ENCODE measurements around the gene GMDS.

Gene GMDS

GRCh38 chr6:1738558-1739081 lies 506.8 kb downstream of the GMDS start:
- DNase-seq (ENCODE audit: low read depth), result no peak

GRCh38 chr6:1737463-1738311 lies 507.7 kb downstream of the GMDS start:
- no peak for DNase-seq (ENCODE audit: low read depth)

GRCh38 chr6:1736346-1737105 lies 508.9 kb downstream of the GMDS start:
- no peak for DNase-seq (ENCODE audit: low read depth)

DNA sequence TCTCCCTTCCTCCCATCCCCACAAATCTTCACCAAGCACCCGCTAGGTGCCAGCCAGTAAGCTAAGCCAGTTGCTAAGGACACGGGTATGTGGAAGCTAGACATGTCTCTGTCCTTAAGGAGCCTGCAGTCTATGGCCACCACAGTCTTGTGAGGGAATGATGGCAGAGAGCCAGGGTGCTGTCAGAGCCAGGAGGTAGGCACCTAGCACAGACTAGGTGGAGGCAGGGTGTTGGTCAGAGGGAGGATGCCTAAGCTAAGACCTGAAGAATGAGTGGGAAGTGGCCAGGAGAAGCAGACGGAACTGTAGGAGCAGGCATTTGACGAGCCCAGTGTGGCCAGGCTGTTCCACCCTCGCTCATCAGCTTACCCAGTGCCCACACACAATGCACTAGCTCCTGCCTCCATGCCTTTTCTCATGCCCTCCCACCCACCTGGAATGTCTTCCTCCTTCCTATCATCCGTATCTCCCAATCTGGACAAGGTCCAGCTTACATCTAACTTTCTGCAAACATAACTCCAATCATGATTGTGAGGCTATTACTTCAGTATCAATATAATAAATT lies 510.1 kb downstream of the GMDS start:
- no peak for DNase-seq (ENCODE audit: low read depth)

- no peak for DNase-seq (ENCODE audit: low read depth)
Observed at GRCh38 chr6:1730882-1731281, 514.5 kb downstream of the GMDS start.

- no peak for DNase-seq (ENCODE audit: low read depth)
Observed at GRCh38 chr6:1729750-1730140, 515.7 kb downstream of the GMDS start.

DNA sequence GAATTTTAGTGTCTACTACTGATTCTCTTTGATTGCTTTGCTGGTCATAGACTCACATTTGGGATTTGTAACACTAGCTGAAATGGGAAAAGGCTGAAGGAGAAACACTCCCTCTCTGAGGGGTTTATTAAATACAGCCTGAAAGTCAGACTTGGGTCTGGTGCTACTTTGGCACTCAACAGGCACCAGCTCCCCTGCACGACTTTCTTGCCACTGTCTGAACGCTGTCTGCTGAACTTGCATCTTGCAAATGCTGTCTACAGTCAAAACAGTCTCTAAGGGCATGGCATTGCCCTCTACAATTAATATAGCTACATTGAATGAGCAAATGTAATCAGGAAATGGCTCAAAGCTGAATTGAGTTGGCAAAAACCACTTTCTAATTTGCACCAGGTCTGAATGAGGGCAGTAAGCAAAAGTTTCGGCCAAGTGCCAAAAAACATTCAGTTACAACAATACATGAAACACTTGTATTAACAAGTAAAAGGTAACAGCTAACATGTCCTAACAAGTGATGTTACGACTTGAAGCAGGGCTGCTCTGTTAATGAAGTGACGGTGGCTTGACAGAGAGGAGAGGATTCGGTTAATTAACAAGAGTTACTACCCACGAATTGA lies 516.2 kb downstream of the GMDS start:
- no peak for DNase-seq (ENCODE audit: low read depth)

GRCh38 chr6:1726341-1726768 lies 519.0 kb downstream of the GMDS start:
- DNase-seq (ENCODE audit: low read depth), result no peak

DNA sequence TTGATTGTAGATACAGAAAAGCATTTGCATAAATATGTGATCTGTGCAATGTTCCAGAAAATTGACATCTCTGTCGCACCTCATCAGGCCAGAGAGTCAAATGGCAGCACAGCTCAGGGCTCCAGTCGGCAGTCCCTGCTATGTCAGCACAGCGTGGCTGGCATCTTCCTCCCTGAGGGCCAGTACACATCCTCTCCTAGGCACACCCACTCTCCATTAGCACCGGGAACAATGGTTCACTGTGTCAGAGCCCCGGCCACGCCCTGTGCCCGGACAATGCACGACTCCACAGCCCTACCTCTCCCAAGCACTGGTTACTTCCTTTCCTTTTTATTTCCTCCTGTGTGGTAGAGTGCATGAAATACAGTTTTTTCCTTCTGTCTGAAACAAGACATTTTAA lies 520.8 kb downstream of the GMDS start:
- DNase-seq (ENCODE audit: low read depth), result no peak

DNA sequence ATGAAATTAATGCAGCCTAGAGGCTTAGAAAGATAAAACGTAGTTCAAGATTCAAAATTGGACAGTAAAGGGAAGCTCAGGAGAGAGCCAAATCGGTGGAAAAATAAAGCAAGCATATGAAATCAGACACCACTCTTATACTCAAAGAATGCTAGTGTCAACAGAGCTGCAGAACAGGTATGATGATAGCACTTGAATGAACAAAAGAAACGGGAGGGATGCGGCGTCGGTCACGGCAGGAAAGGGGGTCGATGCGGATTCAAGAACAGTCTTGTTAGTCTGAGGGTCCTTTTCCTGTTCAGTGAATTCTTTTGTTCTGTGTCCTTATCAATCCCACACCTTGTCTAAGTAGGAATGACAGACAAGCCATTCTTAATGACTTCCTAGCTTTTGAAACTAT lies 521.3 kb downstream of the GMDS start:
- no peak for DNase-seq (ENCODE audit: low read depth)

GRCh38 chr6:1722801-1723200 lies 522.6 kb downstream of the GMDS start:
- DNase-seq (ENCODE audit: low read depth), result no peak

- DNase-seq (ENCODE audit: low read depth), result no peak
Observed at GRCh38 chr6:1720620-1721322, 524.6 kb downstream of the GMDS start.

- no peak for DNase-seq (ENCODE audit: low read depth)
Observed at GRCh38 chr6:1719922-1720321, 525.5 kb downstream of the GMDS start.

DNA sequence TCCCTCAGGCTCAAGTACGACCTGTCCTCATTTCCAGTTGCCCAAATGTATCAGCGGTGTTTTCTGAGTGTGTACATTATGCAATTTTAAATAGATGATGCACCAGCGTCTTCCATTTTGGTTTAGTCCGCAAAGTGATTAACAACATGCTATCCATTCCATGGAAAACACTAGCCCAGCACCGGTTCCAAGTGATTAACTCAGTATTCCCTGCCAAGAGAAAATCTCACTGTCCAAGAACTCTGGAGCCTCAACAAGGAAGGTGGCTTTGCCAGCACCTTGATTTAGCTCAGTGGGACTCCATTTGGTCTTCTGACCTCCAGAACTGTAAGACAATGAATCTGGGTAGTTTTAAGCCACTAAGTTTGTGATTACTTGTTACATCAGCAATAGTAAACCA lies 528.5 kb downstream of the GMDS start:
- no peak for DNase-seq (ENCODE audit: low read depth)

- no peak for DNase-seq (ENCODE audit: low read depth)
Observed at GRCh38 chr6:1716396-1716795, 529.0 kb downstream of the GMDS start.

DNA sequence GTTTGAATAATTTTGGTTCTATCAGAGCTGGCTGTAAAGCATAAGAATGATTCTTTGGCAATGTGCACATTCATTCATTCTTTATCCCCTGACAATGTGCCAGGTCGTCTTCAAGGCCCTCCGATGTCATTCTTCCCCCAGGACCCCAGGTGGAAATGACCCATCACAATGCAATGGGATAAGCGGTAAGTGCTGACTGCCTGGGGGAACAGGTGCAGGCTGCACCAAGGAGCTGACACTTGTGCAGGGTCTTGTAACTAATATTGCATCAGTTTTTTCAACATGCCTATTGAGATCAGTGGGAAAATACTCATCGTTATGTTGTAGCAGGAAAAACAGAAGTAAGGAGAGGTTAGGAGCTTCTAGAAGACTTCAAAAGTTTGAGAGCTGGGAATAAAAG lies 530.1 kb downstream of the GMDS start:
- no peak for DNase-seq (ENCODE audit: low read depth)

- DNase-seq (ENCODE audit: low read depth), result no peak
Observed at GRCh38 chr6:1714654-1715053, 530.8 kb downstream of the GMDS start.

- no peak for DNase-seq (ENCODE audit: low read depth)
Observed at GRCh38 chr6:1713016-1713600, 532.3 kb downstream of the GMDS start.

DNA sequence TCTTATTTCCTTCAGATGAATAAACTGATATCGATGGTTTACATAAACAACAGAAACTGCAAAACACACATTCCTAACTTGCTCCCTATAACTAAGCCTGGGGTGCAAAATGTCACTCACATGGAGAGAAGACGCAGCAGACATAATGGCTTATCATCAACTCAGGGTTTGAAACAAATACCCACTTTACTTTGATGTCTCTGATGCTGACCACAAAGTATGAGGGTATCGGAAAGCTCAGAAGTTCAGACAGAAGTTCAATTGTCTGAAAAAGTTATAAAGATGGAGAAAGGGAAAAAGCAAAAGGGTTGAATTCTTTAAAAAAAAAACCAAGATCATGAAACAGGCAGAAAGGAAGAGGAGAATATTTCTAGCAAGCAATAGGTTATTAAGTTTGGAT lies 533.0 kb downstream of the GMDS start:
- DNase-seq (ENCODE audit: low read depth), result no peak

DNA sequence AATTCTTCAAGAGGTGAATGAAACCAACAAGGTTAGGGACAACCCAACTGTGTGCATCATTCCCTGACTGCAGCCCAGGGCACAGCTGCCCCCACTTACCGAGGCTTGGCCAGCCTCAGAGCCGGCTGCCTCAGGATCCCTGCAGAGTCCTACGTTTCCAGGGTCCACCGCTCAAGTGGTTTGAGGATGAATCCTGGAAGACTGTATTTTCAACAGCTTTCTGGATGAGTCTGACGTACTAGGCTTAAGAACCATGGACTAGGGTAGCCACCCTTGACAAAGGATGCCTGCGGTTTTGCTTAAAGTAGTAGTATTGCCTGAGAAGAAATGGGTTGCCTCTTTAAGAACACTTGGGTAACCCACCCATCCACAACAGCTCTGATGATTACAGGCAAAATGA lies 534.3 kb downstream of the GMDS start:
- DNase-seq (ENCODE audit: low read depth), result no peak

DNA sequence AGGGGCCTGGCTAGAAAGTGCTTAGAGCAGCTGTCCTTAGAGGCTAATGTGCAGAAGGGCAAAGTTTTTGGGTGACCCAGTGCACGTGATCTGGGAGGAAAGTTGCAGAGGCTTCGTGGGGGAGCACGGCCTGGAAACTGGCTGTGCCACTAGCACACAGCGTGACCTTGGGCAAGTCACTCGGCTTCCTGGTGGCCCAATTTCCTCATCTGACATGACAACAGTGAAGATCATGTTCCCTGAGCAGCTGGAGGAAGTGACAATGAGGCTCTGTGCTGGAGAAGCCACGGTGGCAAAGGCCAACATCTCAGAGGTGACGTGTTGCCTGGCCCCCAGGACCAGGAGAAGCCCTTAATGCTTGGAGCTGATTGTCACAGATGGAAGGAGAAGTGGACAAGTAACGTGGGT lies 536.2 kb downstream of the GMDS start:
- DNase-seq (ENCODE audit: low read depth), result no peak

Measured in stimulated activated CD8-positive, alpha-beta memory T cell treated with anti-CD3 and anti-CD28 coated beads, Interleukin-4, amount 100 ng/mL, for 24 hours (primary cell).